ENCODE measurements around the gene RBM20. TPM values are rescaled to one million over a fixed set of nuclear protein-coding genes. Genes with fewer than 3 reads are reported as not detected.

Gene RBM20
- total RNA-seq, result 4.0 TPM in 1 of 2 replicates, not detected in the other

DNA sequence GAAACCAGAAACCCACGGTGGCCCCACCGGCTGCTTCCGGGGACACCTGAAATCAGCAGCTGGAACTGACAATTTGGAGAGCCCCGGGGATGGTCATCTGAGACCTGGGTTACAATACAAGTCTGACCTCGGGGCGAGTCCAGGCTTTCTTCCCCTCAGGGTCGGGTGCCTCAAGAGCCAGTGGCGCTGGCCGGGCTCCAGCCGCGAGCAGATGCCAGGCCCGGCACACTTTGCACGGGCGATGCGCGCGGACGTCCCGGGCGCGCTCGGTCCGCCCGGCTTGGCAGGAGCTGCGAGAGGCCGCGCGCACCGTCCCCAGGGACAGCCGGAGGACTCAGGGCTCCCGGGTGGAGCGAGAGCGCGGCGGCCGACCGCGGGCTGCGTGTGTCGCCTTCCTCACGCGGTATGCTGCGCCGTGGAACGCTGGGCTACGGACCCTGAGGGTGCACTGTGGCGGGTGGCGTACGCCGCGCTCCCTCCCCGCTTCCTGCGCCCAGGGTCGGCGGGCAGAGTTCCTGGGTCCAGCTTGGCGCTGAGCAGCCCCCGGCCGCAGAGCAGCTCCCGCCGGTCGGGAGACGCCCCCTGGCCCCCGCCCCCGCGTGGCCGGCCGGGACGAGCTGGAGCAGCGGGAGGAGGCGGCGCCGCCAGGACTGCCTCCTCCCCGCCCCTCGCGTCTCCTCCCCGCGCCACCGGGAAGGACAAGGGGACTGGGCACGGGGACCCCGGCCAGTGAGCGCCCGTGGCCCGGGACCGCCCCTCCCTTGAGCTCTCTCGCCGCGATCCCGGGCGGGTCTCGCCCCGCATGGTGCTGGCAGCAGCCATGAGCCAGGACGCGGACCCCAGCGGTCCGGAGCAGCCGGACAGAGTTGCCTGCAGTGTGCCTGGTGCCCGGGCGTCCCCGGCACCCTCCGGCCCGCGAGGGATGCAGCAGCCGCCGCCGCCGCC, at the start of gene RBM20:
Gene RBM20, plus strand, starts transcription at position 684 of the 945 bp plus-strand sequence. Its CDS starts 119 bp downstream, at position 803.

DNA sequence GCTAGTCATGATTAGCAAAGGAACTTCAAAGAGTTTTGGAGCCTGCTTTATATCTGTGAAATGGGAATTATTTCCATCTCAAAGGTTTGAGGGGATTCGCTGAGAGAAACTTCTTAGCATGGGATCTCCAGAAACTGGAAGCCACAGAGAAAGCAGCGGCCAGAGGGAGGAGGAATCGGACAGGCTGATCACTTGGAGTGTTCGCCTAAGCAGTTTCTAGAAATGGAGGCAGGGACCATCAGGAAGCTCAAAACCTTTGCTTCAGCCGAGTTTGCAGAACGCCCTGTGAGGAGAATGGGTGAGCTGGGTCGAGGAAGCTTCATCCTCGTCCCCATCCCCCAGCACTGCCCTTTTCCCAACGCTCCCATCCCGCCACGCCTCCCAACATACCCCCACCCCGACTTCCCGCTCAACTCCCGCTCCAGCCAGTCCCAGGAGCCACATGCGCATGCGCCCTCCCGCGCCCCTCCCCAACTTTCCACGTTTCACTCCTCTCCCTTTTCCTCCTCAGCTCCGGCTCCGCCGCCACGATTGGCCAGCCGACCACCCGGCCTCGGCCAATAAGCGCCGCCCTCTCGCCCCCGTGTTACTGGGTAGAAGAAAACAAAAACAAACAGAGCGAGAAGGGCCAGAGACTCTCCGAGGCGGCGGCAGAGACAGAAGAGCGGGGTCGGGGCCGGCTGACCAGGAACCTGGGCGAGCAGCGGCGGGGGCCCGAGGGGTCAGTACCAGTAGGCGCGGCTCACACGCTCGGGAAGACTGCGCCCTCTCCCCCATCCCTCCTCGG, 227.4 kb downstream of the RBM20 start, which contains the start of gene PDCD4:
Gene PDCD4, plus strand, starts transcription at position 631 of the 787 bp plus-strand sequence. CDS start 4,100 bp downstream, outside the sequence.

Other genes starting within 250 kb of the RBM20 start
- 5.5 and 19.3 TPM in 2 replicates for gene DUSP5, start 146.4 kb upstream of the RBM20 start, total RNA-seq
- gene SMC3, start 76.6 kb upstream of the RBM20 start, total RNA-seq, result 19.1 and 30.5 TPM in 2 replicates
- 37.9 and 184 TPM in 2 replicates for gene PDCD4, start 227.6 kb downstream of the RBM20 start, total RNA-seq

All from bladder microvascular endothelial cell (primary cell).